CD8-positive, alpha-beta memory T cell (primary cell): Measurements from ENCODE around the gene GFY. TPM values are rescaled to one million over a fixed set of nuclear protein-coding genes. Genes with fewer than 3 reads are reported as not detected.
"Not testable (repeated sequence)": the region's sequence is repeated elsewhere in the genome, so short reads cannot be mapped to it uniquely, and the experiment has no call there.

Experiments
- CTCF ChIA-PET: fragments of 350-600 bp; sonication (Branson Sonifier 250); formaldehyde crosslinking; loops from one replicate; lab custom pipeline; 2021; ENCODE audit warnings: antibody characterized with exemption; lab: Charles Lee
- POLR2A ChIA-PET: fragments of 350-600 bp; sonication (Branson Sonifier 250); formaldehyde crosslinking; loops from one replicate; lab custom pipeline; 2021; ENCODE audit warnings: antibody characterized with exemption; lab: Charles Lee
- DNase-seq, 5 donors: peaks; one replicate each; pipeline versions ENCODE4 v3.0.0 to v3.0.0-alpha.2; 2020 to 2022; ENCODE audit warnings: mixed read lengths in 1 of 5
- H3K27ac ChIP-seq: one replicate; pipeline ENCODE4 v1.7.0; 2013; ENCODE audit warnings: low read depth, mild to moderate bottlenecking, low read length, moderate library complexity
- H3K27me3 ChIP-seq: 2 replicates; pipeline ENCODE4 v1.7.0; 2013; ENCODE audit warnings: low read length, mild to moderate bottlenecking; ENCODE audit not compliant: insufficient read depth, poor library complexity, severe bottlenecking
- H3K36me3 ChIP-seq: 2 replicates; pipeline ENCODE4 v1.7.0; 2013; ENCODE audit warnings: mild to moderate bottlenecking, low read length, moderate library complexity; ENCODE audit not compliant: insufficient read depth
- H3K4me1 ChIP-seq: 2 replicates; pipeline ENCODE4 v1.7.0; 2013; ENCODE audit warnings: mild to moderate bottlenecking, low read length, moderate library complexity; ENCODE audit not compliant: insufficient read depth
- H3K4me3 ChIP-seq: 2 replicates; pipeline ENCODE4 v1.7.0; 2013; ENCODE audit warnings: mild to moderate bottlenecking, low read length
- H3K9me3 ChIP-seq: 2 replicates; pipeline ENCODE4 v1.7.0; 2013; ENCODE audit warnings: mild to moderate bottlenecking, low read length
- H3K27ac Mint-ChIP-seq, 8 donors: one replicate each; pipeline ENCODE4 v1.8.0; 2020 to 2021; ENCODE audit warnings: mixed read lengths in 8 of 8, mild to moderate bottlenecking in 6 of 8, inconsistent platforms in 3 of 8, moderate library complexity in 3 of 8
- H3K27me3 Mint-ChIP-seq, 2 donors: one replicate each; pipeline ENCODE4 v1.8.0; 2020 to 2021; ENCODE audit warnings: mixed read lengths in 2 of 2, mild to moderate bottlenecking in 1 of 2, moderate library complexity in 1 of 2
- H3K36me3 Mint-ChIP-seq, 3 donors: one replicate each; pipeline ENCODE4 v1.8.0; 2020 to 2021; ENCODE audit warnings: mixed read lengths in 3 of 3, inconsistent platforms in 1 of 3, mild to moderate bottlenecking in 1 of 3
- H3K4me1 Mint-ChIP-seq, 3 donors: one replicate each; pipeline ENCODE4 v1.8.0; 2020 to 2021; ENCODE audit warnings: mixed read lengths in 3 of 3, inconsistent platforms in 1 of 3, mild to moderate bottlenecking in 1 of 3
- H3K4me3 Mint-ChIP-seq, 7 donors: one replicate each; pipeline ENCODE4 v1.8.0; 2020 to 2021; ENCODE audit warnings: mixed read lengths in 7 of 7, mild to moderate bottlenecking in 6 of 7, moderate library complexity in 4 of 7, inconsistent platforms in 2 of 7
- H3K9me3 Mint-ChIP-seq, 5 donors: one replicate each; pipeline ENCODE4 v1.8.0; 2020 to 2022; ENCODE audit warnings: mixed read lengths in 5 of 5, mild to moderate bottlenecking in 3 of 5, moderate library complexity in 2 of 5, inconsistent platforms in 1 of 5
- polyA plus RNA-seq: library from polyadenylated mRNA; unstranded; fragments of 300-500 nt; fragmentation: Illumina TruSeq; gene quantifications from one replicate; pipeline ENCODE4 v1.2.3, GENCODE V29; 2021
- total RNA-seq, 2 experiments: library from RNA; stranded (reverse); gene quantifications; one replicate each; pipeline ENCODE4 v1.2.3, GENCODE V29; 2021

Gene GFY
- total and polyA plus RNA-seq, 3 experiments from 2014 or later: not detected

GRCh38 chr19:49442354-49442753 is 17.2 kb downstream of the GFY start:
- H3K9me3 ChIP-seq: no peaks in the 10 kb centered on the region
- POLR2A ChIA-PET: no interaction called here
- DNase-seq: no peak
- H3K9me3 Mint-ChIP-seq: no peaks in the 10 kb centered on the region
- peaks cover 49 to 50% of the 10 kb centered on the region in 2 donors for H3K27me3 Mint-ChIP-seq
- H3K27ac ChIP-seq: no peak overlapping the region
- peaks cover 19% of the 10 kb centered on the region for H3K4me1 ChIP-seq
- H3K4me3 ChIP-seq: no peak overlapping the region
- peak overlapping the region in 5 of 8 donors; percentile 18 to 84 (median 58) for H3K27ac Mint-ChIP-seq
- peaks cover 29 to 47% (median 35%) of the 10 kb centered on the region in 3 donors for H3K4me1 Mint-ChIP-seq
- H3K36me3 Mint-ChIP-seq: peaks cover 0 to 17% (median 4%) of the 10 kb centered on the region in 3 donors
- H3K4me3 Mint-ChIP-seq: peak overlapping the region; percentile 77 to 92 (median 84)
- no peaks in the 10 kb centered on the region for H3K36me3 ChIP-seq
- CTCF ChIA-PET: interaction anchor here (0.8 to 4.8 kb wide), 8 partner anchors 10 to 216 kb away, joined by 3 to 28 read pairs (median 4); partner anchors contain the start of genes ALDH16A1, FLT3LG and GFY
- H3K27me3 ChIP-seq: peaks cover 46% of the 10 kb centered on the region

- DNase-seq: peak in 3 of 5 donors; percentile 33 to 67 (median 51)
- Histone ChIP-seq H3K4me3 (peak overlapping the region; percentile 69), H3K27me3 (peaks cover 41% of the 10 kb centered on the region), H3K36me3 (no peaks in the 10 kb centered on the region), H3K9me3 (no peaks in the 10 kb centered on the region), H3K27ac (peak overlapping the region; percentile 51), H3K4me1 (peaks cover 20% of the 10 kb centered on the region)
- ChIA-PET CTCF (interaction anchor here (0.6 to 4.8 kb wide), 6 partner anchors 10 to 53 kb away, joined by 3 to 28 read pairs (median 4); partner anchors contain the start of genes ALDH16A1 and FLT3LG), POLR2A (no interaction called here)
- Mint-ChIP-seq H3K4me3 (peak overlapping the region; percentile 77 to 92 (median 84)), H3K9me3 (no peaks in the 10 kb centered on the region), H3K27ac (peak overlapping the region in 5 of 8 donors; percentile 67 to 88 (median 84)), H3K4me1 (peaks cover 29 to 45% (median 35%) of the 10 kb centered on the region in 3 donors), H3K27me3 (peaks cover 44 to 45% of the 10 kb centered on the region in 2 donors), H3K36me3 (peaks cover 0 to 22% (median 4%) of the 10 kb centered on the region in 3 donors)
These were observed 17.7 kb downstream of the GFY start for GRCh38 chr19:49442771-49443365.

GRCh38 chr19:49443366-49444099 is 18.3 kb downstream of the GFY start:
- Histone ChIP-seq H3K27ac (peak overlapping the region; percentile 51), H3K27me3 (peaks cover 34% of the 10 kb centered on the region), H3K4me3 (peak overlapping the region; percentile 69), H3K4me1 (peaks cover 26% of the 10 kb centered on the region), H3K36me3 (peaks cover 5% of the 10 kb centered on the region), H3K9me3 (no peaks in the 10 kb centered on the region)
- Mint-ChIP-seq H3K4me1 (peaks cover 32 to 50% (median 37%) of the 10 kb centered on the region in 3 donors), H3K4me3 (peak overlapping the region; percentile 77 to 92 (median 84)), H3K27ac (peak overlapping the region; percentile 66 to 93 (median 86)), H3K36me3 (peaks cover 5 to 28% (median 7%) of the 10 kb centered on the region in 3 donors), H3K27me3 (peaks cover 37 to 39% of the 10 kb centered on the region in 2 donors), H3K9me3 (no peaks in the 10 kb centered on the region)
- DNase-seq: peak; percentile 88 to 96 (median 93)
- CTCF ChIA-PET: interaction anchor here (0.6 to 4.8 kb wide), 7 partner anchors 9 to 54 kb away, joined by 3 to 28 read pairs (median 5); partner anchors contain the start of genes ALDH16A1 and FLT3LG
- POLR2A ChIA-PET: no interaction called here

- H3K36me3 Mint-ChIP-seq: peaks cover 5 to 33% (median 7%) of the 10 kb centered on the region in 3 donors
- DNase-seq, H3K9me3 ChIP-seq, H3K27ac ChIP-seq, H3K4me3 ChIP-seq, H3K9me3 Mint-ChIP-seq: not testable (repeated sequence)
- H3K4me1 ChIP-seq: peaks cover 27% of the 10 kb centered on the region
- peak overlapping the region in 6 of 8 donors; percentile 74 to 93 (median 86) for H3K27ac Mint-ChIP-seq
- H3K27me3 Mint-ChIP-seq: peaks cover 31 to 32% of the 10 kb centered on the region in 2 donors
- ChIA-PET CTCF (interaction anchor here (1.5 to 2.6 kb wide), 6 partner anchors 8 to 52 kb away, joined by 3 to 17 read pairs (median 8); no protein-coding TSS in a partner anchor), POLR2A (interaction anchor here (0.7 to 0.8 kb wide), 3 partner anchors 9 to 223 kb away, joined by 6 to 15 read pairs (median 6); no protein-coding TSS in a partner anchor)
- H3K4me3 Mint-ChIP-seq: peak overlapping the region; percentile 75 to 92 (median 84)
- peaks cover 30% of the 10 kb centered on the region for H3K27me3 ChIP-seq
- peaks cover 34 to 55% (median 38%) of the 10 kb centered on the region in 3 donors for H3K4me1 Mint-ChIP-seq
- peaks cover 12% of the 10 kb centered on the region for H3K36me3 ChIP-seq
These were observed 19.0 kb downstream of the GFY start for GRCh38 chr19:49444100-49444700.

GRCh38 chr19:49445997-49446396 is 20.8 kb downstream of the GFY start:
- Mint-ChIP-seq H3K27me3 (peaks cover 13 to 14% of the 10 kb centered on the region in 2 donors), H3K27ac (peak overlapping the region in 3 of 8 donors; percentile 38 to 57 (median 56)), H3K36me3 (peaks cover 5 to 47% (median 6%) of the 10 kb centered on the region in 3 donors), H3K4me3 (peak overlapping the region in 1 of 7 donors; percentile 65), H3K9me3 (no peaks in the 10 kb centered on the region), H3K4me1 (peaks cover 38 to 65% (median 42%) of the 10 kb centered on the region in 3 donors)
- CTCF ChIA-PET: interaction anchor here (1.5 to 2.6 kb wide), 5 partner anchors 8 to 54 kb away, joined by 3 to 17 read pairs (median 8); no protein-coding TSS in a partner anchor
- DNase-seq: no peak
- POLR2A ChIA-PET: interaction anchor here (0.8 to 1.0 kb wide), 2 partner anchors 24 to 28 kb away, joined by 3 read pairs; partner anchors contain the start of gene FLT3LG
- Histone ChIP-seq H3K27me3 (peaks cover 14% of the 10 kb centered on the region), H3K4me1 (peaks cover 37% of the 10 kb centered on the region), H3K36me3 (peaks cover 14% of the 10 kb centered on the region), H3K4me3 (no peak overlapping the region), H3K9me3 (no peaks in the 10 kb centered on the region), H3K27ac (no peak overlapping the region)

GRCh38 chr19:49447485-49448431 is 22.6 kb downstream of the GFY start:
- Mint-ChIP-seq H3K9me3 (no peaks in the 10 kb centered on the region), H3K4me1 (peaks cover 38 to 64% (median 39%) of the 10 kb centered on the region in 3 donors)
- POLR2A ChIA-PET: interaction anchor here (0.6 kb wide), 2 partner anchors 52 to 108 kb away, joined by 3 to 9 read pairs; no protein-coding TSS in a partner anchor

More at GRCh38 chr19:49447485-49448431, 22.6 kb downstream of the GFY start:
- Histone ChIP-seq H3K9me3 (no peaks in the 10 kb centered on the region), H3K36me3 (peaks cover 14% of the 10 kb centered on the region), H3K27ac (no peak overlapping the region), H3K4me3 (no peak overlapping the region), H3K27me3 (no peaks in the 10 kb centered on the region), H3K4me1 (peaks cover 38% of the 10 kb centered on the region)
- CTCF ChIA-PET: interaction anchor here (1.4 to 2.5 kb wide), 3 partner anchors 23 to 122 kb away, joined by 3 to 12 read pairs (median 5); no protein-coding TSS in a partner anchor
- Mint-ChIP-seq H3K36me3 (peaks cover 8 to 53% (median 11%) of the 10 kb centered on the region in 3 donors), H3K27me3 (peaks cover 0 to 2% of the 10 kb centered on the region in 2 donors), H3K27ac (peak overlapping the region in 6 of 8 donors; percentile 15 to 94 (median 57)), H3K4me3 (peak overlapping the region in 2 of 7 donors; percentile 14 to 33)
- DNase-seq: no peak
